Neural cell (in vitro differentiated cells): Measurements from ENCODE around the gene CAP2. TPM values are rescaled to one million over a fixed set of nuclear protein-coding genes. Genes with fewer than 3 reads are reported as not detected.

ENCODE experiments used
- H2AFZ ChIP-seq: fragments of 200-600, 300-800 bp; sonication (generic), shearing (Covaris generic); 2 replicates; pipeline ENCODE4 v1.6.0; 2014; ENCODE audit warnings: low read depth, mild to moderate bottlenecking, antibody characterized with exemption, low read length, moderate library complexity
- H3F3A ChIP-seq: fragments of 200-600 bp; shearing (Covaris generic); 2 replicates; pipeline ENCODE4 v1.6.1; 2016; ENCODE audit warnings: mild to moderate bottlenecking, moderate library complexity, mixed read lengths, antibody characterized with exemption, low read length; ENCODE audit not compliant: insufficient read depth, poor library complexity, severe bottlenecking
- H3K27ac ChIP-seq: fragments of 200-600, 300-800 bp; sonication (generic), shearing (Covaris generic); 2 replicates; pipeline ENCODE4 v1.5.1; 2014; ENCODE audit warnings: mild to moderate bottlenecking, low read length, moderate library complexity
- H3K27me3 ChIP-seq: fragments of 300-800, 200-600 bp; sonication (generic), shearing (Covaris generic); 2 replicates; pipeline ENCODE4 v1.6.0; 2014; ENCODE audit warnings: mild to moderate bottlenecking, low read depth, low read length, moderate library complexity; ENCODE audit not compliant: insufficient read depth
- H3K36me3 ChIP-seq: fragments of 300-800, 200-600 bp; sonication (generic), shearing (Covaris generic); 2 replicates; pipeline ENCODE4 v1.5.1; 2014; ENCODE audit warnings: mild to moderate bottlenecking, antibody characterized with exemption, low read length, moderate library complexity; ENCODE audit not compliant: insufficient read depth
- H3K4me2 ChIP-seq: fragments of 300-800, 200-600 bp; sonication (generic), shearing (Covaris generic); 2 replicates; pipeline ENCODE4 v1.6.0; 2014; ENCODE audit warnings: mild to moderate bottlenecking, low read length
- H3K4me3 ChIP-seq: fragments of 300-800, 200-600 bp; sonication (generic), shearing (Covaris generic); 2 replicates; pipeline ENCODE4 v1.5.1; 2014; ENCODE audit warnings: mild to moderate bottlenecking, low read length, moderate library complexity
- H3K79me2 ChIP-seq: fragments of 200-600 bp; shearing (Covaris generic); replicated peaks from 2 replicates; pipeline ENCODE4 v1.6.0; 2014; ENCODE audit warnings: mild to moderate bottlenecking, low read length, moderate library complexity; ENCODE audit not compliant: insufficient read depth
- H3K9ac ChIP-seq: fragments of 300-800, 200-600 bp; sonication (generic), shearing (Covaris generic); 2 replicates; pipeline ENCODE4 v1.6.1; 2016; ENCODE audit warnings: mild to moderate bottlenecking, low read length, mixed read lengths
- H3K9me2 ChIP-seq: fragments of 200-600 bp; shearing (Covaris generic); 2 replicates; pipeline ENCODE4 v1.6.1; 2016; ENCODE audit warnings: mild to moderate bottlenecking, low read length, mixed read lengths; ENCODE audit not compliant: insufficient read depth
- H3K9me3 ChIP-seq: fragments of 200-600, 300-800 bp; sonication (generic), shearing (Covaris generic); 2 replicates; pipeline ENCODE4 v1.6.1; 2016; ENCODE audit warnings: mild to moderate bottlenecking, mixed run types, low read length, moderate library complexity, mixed read lengths
- H4K20me1 ChIP-seq: fragments of 200-600 bp; shearing (Covaris generic); 2 replicates; pipeline ENCODE4 v1.6.1; 2016; ENCODE audit warnings: mild to moderate bottlenecking, mixed run types; ENCODE audit not compliant: insufficient read depth
- EP300 ChIP-seq: fragments of 450-650 bp; conservative IDR thresholded peaks from 2 replicates; pipeline ENCODE4 v1.6.1; 2014; ENCODE audit warnings: antibody characterized with exemption, mild to moderate bottlenecking, moderate library complexity; ENCODE audit not compliant: poor library complexity, severe bottlenecking
- EZH2 ChIP-seq: fragments of 200-600, 300-800 bp; shearing (Covaris generic), sonication (generic); IDR thresholded peaks from 2 replicates; pipeline ENCODE4 v1.6.1; 2014; ENCODE audit warnings: antibody characterized with exemption, low read length, borderline replicate concordance, mild to moderate bottlenecking; ENCODE audit not compliant: insufficient read depth, poor library complexity, severe bottlenecking
- MXI1 ChIP-seq: fragments of 450-650 bp; conservative IDR thresholded peaks from 2 replicates; pipeline ENCODE4 v1.6.1; 2014; ENCODE audit warnings: antibody characterized with exemption, mild to moderate bottlenecking; ENCODE audit not compliant: poor library complexity, severe bottlenecking
- POLR2AphosphoS5 ChIP-seq: IDR thresholded peaks from 2 replicates; pipeline ENCODE4 v1.6.1; 2012
- RAD21 ChIP-seq: fragments of 450-650 bp; conservative IDR thresholded peaks from 2 replicates; pipeline ENCODE4 v1.6.1; 2014; ENCODE audit warnings: antibody characterized with exemption, mild to moderate bottlenecking, moderate library complexity
- SMC3 ChIP-seq: fragments of 450-650 bp; conservative IDR thresholded peaks from 2 replicates; pipeline ENCODE4 v1.6.1; 2014; ENCODE audit warnings: antibody characterized with exemption, mild to moderate bottlenecking, moderate library complexity; ENCODE audit not compliant: poor library complexity
- TAF1 ChIP-seq: IDR thresholded peaks from 2 replicates; pipeline ENCODE4 v1.6.1; 2012; ENCODE audit warnings: low read depth
- polyA plus RNA-seq: library from polyadenylated mRNA; depleted of rRNA; stranded (reverse); fragments of >200 nt; gene quantifications from 2 replicates; pipeline ENCODE4 v1.2.3, GENCODE V29; 2014
- TF ChIP-seq, protein P1 (sequence below): IDR thresholded peaks from 2 replicates; pipeline ENCODE4 v1.6.1; 2012; ENCODE audit warnings: borderline replicate concordance
- TF ChIP-seq, protein P2 (sequence below): fragments of 450-650 bp; IDR thresholded peaks from 2 replicates; pipeline ENCODE4 v1.5.1; 2014; ENCODE audit warnings: antibody characterized with exemption, mild to moderate bottlenecking, moderate library complexity; ENCODE audit not compliant: poor library complexity, severe bottlenecking

Gene CAP2
- polyA plus RNA-seq, 1 donor from 2014 or later = 13.4 TPM

DNA sequence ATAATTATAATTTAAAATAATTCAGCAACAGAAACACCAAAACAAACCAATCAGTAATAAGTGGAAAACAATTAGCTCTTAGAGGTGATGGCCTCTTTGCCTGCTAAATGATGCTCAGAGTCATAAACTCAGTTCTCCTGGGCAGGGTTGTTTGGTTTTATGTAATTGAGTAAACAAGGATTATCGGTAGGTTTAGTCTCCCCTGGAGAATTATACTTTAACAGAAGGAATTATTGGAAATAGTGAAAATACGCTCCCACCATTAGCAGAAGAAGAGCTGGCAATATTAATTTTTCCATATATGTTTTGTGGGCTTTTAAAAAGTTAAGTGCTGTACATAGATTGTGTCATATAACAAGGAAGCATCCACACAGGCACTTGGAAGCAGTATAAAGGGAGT is 27.0 kb downstream of the CAP2 start:
- H3K4me2 ChIP-seq = no peak overlapping the region
- no peak overlapping the region for H3K4me3 ChIP-seq
- no peak overlapping the region for H3K9ac ChIP-seq
- no peaks in the 10 kb centered on the region for H3K27me3 ChIP-seq
- no peaks in the 10 kb centered on the region for H3K79me2 ChIP-seq
- no peak for TF ChIP-seq EP300
- no peak for TF ChIP-seq TAF1
- TF ChIP-seq RAD21 = no peak
- TF ChIP-seq EZH2 = no peak
- no peak for TF ChIP-seq MXI1
- no peak for TF ChIP-seq SMC3
- TF ChIP-seq, protein P1, sequence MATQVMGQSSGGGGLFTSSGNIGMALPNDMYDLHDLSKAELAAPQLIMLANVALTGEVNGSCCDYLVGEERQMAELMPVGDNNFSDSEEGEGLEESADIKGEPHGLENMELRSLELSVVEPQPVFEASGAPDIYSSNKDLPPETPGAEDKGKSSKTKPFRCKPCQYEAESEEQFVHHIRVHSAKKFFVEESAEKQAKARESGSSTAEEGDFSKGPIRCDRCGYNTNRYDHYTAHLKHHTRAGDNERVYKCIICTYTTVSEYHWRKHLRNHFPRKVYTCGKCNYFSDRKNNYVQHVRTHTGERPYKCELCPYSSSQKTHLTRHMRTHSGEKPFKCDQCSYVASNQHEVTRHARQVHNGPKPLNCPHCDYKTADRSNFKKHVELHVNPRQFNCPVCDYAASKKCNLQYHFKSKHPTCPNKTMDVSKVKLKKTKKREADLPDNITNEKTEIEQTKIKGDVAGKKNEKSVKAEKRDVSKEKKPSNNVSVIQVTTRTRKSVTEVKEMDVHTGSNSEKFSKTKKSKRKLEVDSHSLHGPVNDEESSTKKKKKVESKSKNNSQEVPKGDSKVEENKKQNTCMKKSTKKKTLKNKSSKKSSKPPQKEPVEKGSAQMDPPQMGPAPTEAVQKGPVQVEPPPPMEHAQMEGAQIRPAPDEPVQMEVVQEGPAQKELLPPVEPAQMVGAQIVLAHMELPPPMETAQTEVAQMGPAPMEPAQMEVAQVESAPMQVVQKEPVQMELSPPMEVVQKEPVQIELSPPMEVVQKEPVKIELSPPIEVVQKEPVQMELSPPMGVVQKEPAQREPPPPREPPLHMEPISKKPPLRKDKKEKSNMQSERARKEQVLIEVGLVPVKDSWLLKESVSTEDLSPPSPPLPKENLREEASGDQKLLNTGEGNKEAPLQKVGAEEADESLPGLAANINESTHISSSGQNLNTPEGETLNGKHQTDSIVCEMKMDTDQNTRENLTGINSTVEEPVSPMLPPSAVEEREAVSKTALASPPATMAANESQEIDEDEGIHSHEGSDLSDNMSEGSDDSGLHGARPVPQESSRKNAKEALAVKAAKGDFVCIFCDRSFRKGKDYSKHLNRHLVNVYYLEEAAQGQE = no peak
- TF ChIP-seq, protein P2, sequence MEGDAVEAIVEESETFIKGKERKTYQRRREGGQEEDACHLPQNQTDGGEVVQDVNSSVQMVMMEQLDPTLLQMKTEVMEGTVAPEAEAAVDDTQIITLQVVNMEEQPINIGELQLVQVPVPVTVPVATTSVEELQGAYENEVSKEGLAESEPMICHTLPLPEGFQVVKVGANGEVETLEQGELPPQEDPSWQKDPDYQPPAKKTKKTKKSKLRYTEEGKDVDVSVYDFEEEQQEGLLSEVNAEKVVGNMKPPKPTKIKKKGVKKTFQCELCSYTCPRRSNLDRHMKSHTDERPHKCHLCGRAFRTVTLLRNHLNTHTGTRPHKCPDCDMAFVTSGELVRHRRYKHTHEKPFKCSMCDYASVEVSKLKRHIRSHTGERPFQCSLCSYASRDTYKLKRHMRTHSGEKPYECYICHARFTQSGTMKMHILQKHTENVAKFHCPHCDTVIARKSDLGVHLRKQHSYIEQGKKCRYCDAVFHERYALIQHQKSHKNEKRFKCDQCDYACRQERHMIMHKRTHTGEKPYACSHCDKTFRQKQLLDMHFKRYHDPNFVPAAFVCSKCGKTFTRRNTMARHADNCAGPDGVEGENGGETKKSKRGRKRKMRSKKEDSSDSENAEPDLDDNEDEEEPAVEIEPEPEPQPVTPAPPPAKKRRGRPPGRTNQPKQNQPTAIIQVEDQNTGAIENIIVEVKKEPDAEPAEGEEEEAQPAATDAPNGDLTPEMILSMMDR = no peak
- no peak for TF ChIP-seq POLR2AphosphoS5
- no peaks in the 10 kb centered on the region for H4K20me1 ChIP-seq
- H3K9me3 ChIP-seq = no peaks in the 10 kb centered on the region
- no peak overlapping the region for H2AFZ ChIP-seq
- no peak overlapping the region for H3K27ac ChIP-seq
- H3F3A ChIP-seq = no peaks in the 10 kb centered on the region
- no peaks in the 10 kb centered on the region for H3K9me2 ChIP-seq
- no peaks in the 10 kb centered on the region for H3K36me3 ChIP-seq

DNA sequence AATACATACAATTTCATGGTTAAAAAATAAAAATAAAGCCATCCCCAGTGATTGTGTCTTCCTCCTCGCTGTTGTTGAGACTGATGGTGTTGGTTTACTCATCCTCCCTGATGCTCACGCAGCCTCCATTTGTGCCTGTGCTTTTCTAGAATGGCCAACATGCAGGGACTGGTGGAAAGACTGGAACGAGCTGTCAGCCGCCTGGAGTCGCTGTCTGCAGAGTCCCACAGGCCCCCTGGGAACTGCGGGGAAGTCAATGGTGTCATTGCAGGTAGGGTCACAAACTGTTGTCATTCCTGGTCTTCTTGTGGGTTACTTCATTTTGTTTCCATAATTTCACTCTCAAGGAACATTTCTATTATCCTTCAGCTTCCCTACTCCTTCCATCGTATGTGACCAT is 28.0 kb downstream of the CAP2 start:
- Histone ChIP-seq H3F3A (no peaks in the 10 kb centered on the region), H3K27me3 (no peaks in the 10 kb centered on the region), H3K4me3 (no peak overlapping the region), H4K20me1 (no peaks in the 10 kb centered on the region), H3K9ac (no peak overlapping the region), H3K79me2 (no peaks in the 10 kb centered on the region), H3K9me3 (no peaks in the 10 kb centered on the region), H2AFZ (no peak overlapping the region), H3K36me3 (no peaks in the 10 kb centered on the region), H3K9me2 (no peaks in the 10 kb centered on the region), H3K4me2 (no peak overlapping the region), H3K27ac (no peak overlapping the region)
- TF ChIP-seq EZH2 = no peak
- TF ChIP-seq, protein P2 = no peak
- no peak for TF ChIP-seq SMC3
- TF ChIP-seq MXI1 = no peak
- TF ChIP-seq, protein P1 = no peak
- TF ChIP-seq TAF1 = no peak
- no peak for TF ChIP-seq POLR2AphosphoS5
